ENCODE data around the gene INSYN1.
A peak's percentile ranks its signal among the peaks of the same experiment; 100 is the strongest.
"Not testable (repeated sequence)": the region's sequence is repeated elsewhere in the genome, so short reads cannot be mapped to it uniquely, and the experiment has no call there.

Gene INSYN1

GRCh38 chr15:73710321-73710720, 42.8 kb downstream of the INSYN1 start:
- no peak for DNase-seq

- no peak for DNase-seq
Observed at GRCh38 chr15:73709686-73710085, 43.5 kb downstream of the INSYN1 start.

- DNase-seq, result no peak
Observed at GRCh38 chr15:73709241-73709640, 43.9 kb downstream of the INSYN1 start.

- no peak for DNase-seq
Observed at GRCh38 chr15:73708691-73709090, 44.5 kb downstream of the INSYN1 start.

GRCh38 chr15:73704869-73705645, 48.1 kb downstream of the INSYN1 start:
- DNase-seq, result peak; percentile 80 to 81

- not testable (repeated sequence) for DNase-seq
Observed at GRCh38 chr15:73704142-73704868, 48.8 kb downstream of the INSYN1 start.

GRCh38 chr15:73703601-73704000, 49.5 kb downstream of the INSYN1 start:
- DNase-seq, result not testable (repeated sequence)

- not testable (repeated sequence) for DNase-seq
Observed at GRCh38 chr15:73702311-73703239, 50.6 kb downstream of the INSYN1 start.

- peak; percentile 77 to 80 for DNase-seq
Observed at GRCh38 chr15:73700041-73700842, 52.9 kb downstream of the INSYN1 start.

GRCh38 chr15:73699249-73700040, 53.7 kb downstream of the INSYN1 start:
- DNase-seq, result no peak

GRCh38 chr15:73697033-73697467, 56.1 kb downstream of the INSYN1 start:
- peak; percentile 83 to 87 for DNase-seq

- no peak for DNase-seq
Observed at GRCh38 chr15:73696641-73697001, 56.5 kb downstream of the INSYN1 start.

GRCh38 chr15:73695773-73696640, 57.1 kb downstream of the INSYN1 start:
- DNase-seq, result no peak

GRCh38 chr15:73694419-73694818, 58.7 kb downstream of the INSYN1 start:
- no peak for DNase-seq

- DNase-seq, result no peak
Observed at GRCh38 chr15:73691396-73691795, 61.8 kb downstream of the INSYN1 start.

- no peak for DNase-seq
Observed at GRCh38 chr15:73688455-73688854, 64.7 kb downstream of the INSYN1 start.

GRCh38 chr15:73687351-73687750, 65.8 kb downstream of the INSYN1 start:
- DNase-seq, result no peak

- no peak for DNase-seq
Observed at GRCh38 chr15:73686781-73687256, 66.3 kb downstream of the INSYN1 start.

GRCh38 chr15:73685981-73686380, 67.2 kb downstream of the INSYN1 start:
- peak in 1 of 2 experiments; percentile 6 for DNase-seq
